ENCODE results near the gene FBXO4.

FBXO4 gene

GRCh38 chr5:41968153-41968723, 43.2 kb downstream of the FBXO4 start:
- TF ChIP-seq TAF1 (IDR thresholded peaks at IDR 0.05; ENCODE audit: borderline replicate concordance, insufficient read depth, low read length) (no peak), FOXP2 (optimal IDR thresholded peaks at IDR 0.05; ENCODE audit: borderline replicate concordance, extremely low read depth, extremely low read length, insufficient read depth) (no peak), SIN3A (IDR thresholded peaks at IDR 0.05; ENCODE audit: borderline replicate concordance, insufficient read depth, low read length) (no peak), REST (IDR thresholded peaks at IDR 0.05; ENCODE audit: insufficient read depth in 1 of 2, low read depth in 2 of 2, low read length in 2 of 2) (no peak), POLR2AphosphoS5 (IDR thresholded peaks at IDR 0.05; ENCODE audit: low read depth, low read length) (no peak)

DNA sequence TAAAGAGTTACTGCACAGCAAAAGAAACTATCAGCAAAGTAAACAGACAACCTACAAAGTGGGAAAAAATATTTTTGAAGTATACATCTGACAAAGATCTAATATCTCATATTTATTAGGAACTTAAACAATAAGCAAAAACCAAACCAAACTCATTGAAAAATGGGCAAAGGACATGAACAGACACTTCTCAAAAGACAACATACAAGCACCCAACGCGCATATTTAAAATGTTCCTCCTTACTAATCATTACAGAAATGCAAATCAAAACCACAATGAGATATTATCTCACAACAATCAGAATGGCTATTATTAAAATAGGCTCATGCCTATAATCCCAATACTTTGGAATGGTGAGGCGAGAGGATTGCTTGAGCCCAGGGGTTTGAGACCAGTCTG, 48.0 kb downstream of the FBXO4 start:
- TF ChIP-seq POLR2AphosphoS5 (IDR thresholded peaks at IDR 0.05; ENCODE audit: low read depth, low read length) (no peak), SIN3A (IDR thresholded peaks at IDR 0.05; ENCODE audit: borderline replicate concordance, insufficient read depth, low read length) (no peak), FOXP2 (optimal IDR thresholded peaks at IDR 0.05; ENCODE audit: borderline replicate concordance, extremely low read depth, extremely low read length, insufficient read depth) (no peak), REST (IDR thresholded peaks at IDR 0.05; ENCODE audit: insufficient read depth in 1 of 2, low read depth in 2 of 2, low read length in 2 of 2) (no peak), TAF1 (IDR thresholded peaks at IDR 0.05; ENCODE audit: borderline replicate concordance, insufficient read depth, low read length) (no peak)

DNA sequence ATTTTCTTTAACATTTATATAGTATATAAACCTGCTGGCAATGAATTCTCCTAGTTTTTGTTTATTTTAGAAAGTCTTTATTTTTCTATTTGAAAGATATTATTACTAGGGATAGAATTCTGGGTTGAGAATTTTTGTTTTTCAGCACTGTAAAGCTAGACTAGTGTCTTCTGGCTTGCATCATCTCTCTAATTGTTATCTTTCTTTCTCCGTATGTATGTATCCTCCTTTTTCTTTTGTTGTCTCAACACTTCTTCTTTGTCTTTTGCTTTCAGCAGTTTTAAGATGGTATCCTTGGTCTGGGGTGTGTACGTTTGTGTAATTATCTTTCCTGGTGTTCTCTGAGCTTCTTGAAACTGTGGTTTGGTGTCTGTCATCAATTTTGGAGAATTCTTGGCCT, 48.8 kb downstream of the FBXO4 start:
- TF ChIP-seq TAF1 (IDR thresholded peaks at IDR 0.05; ENCODE audit: borderline replicate concordance, insufficient read depth, low read length) (no peak), SIN3A (IDR thresholded peaks at IDR 0.05; ENCODE audit: borderline replicate concordance, insufficient read depth, low read length) (no peak), FOXP2 (optimal IDR thresholded peaks at IDR 0.05; ENCODE audit: borderline replicate concordance, extremely low read depth, extremely low read length, insufficient read depth) (no peak)

GRCh38 chr5:41978676-41979075, 53.6 kb downstream of the FBXO4 start:
- TF ChIP-seq TAF1 (IDR thresholded peaks at IDR 0.05; ENCODE audit: borderline replicate concordance, insufficient read depth, low read length), result no peak
- no peak for TF ChIP-seq FOXP2 (optimal IDR thresholded peaks at IDR 0.05; ENCODE audit: borderline replicate concordance, extremely low read depth, extremely low read length, insufficient read depth)
- TF ChIP-seq POLR2AphosphoS5 (IDR thresholded peaks at IDR 0.05; ENCODE audit: low read depth, low read length), result no peak
- no peak for TF ChIP-seq REST (IDR thresholded peaks at IDR 0.05; ENCODE audit: insufficient read depth in 1 of 2, low read depth in 2 of 2, low read length in 2 of 2)
- TF ChIP-seq SIN3A (IDR thresholded peaks at IDR 0.05; ENCODE audit: borderline replicate concordance, insufficient read depth, low read length), result no peak

DNA sequence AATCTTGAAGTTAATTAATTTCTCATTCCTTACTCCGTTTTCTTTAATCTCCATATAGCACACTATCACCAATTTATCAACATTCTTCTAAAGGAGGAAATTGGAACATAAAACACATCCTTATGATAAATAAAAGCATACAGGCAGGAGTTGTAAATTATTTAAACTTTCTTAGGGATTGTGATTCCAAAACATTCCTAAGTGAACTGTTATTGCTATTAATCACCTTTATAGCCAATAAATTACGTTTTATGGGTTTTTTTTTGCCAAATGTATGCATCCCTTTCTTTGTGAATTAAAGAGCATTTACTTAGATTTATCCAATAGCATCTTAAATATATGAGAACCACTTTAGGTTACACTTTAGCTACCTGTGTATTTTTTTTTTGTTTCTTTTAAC, 55.3 kb downstream of the FBXO4 start:
- no peak for TF ChIP-seq POLR2AphosphoS5 (IDR thresholded peaks at IDR 0.05; ENCODE audit: low read depth, low read length)
- no peak for TF ChIP-seq FOXP2 (optimal IDR thresholded peaks at IDR 0.05; ENCODE audit: borderline replicate concordance, extremely low read depth, extremely low read length, insufficient read depth)
- no peak for TF ChIP-seq SIN3A (IDR thresholded peaks at IDR 0.05; ENCODE audit: borderline replicate concordance, insufficient read depth, low read length)
- TF ChIP-seq REST (IDR thresholded peaks at IDR 0.05; ENCODE audit: insufficient read depth in 1 of 2, low read depth in 2 of 2, low read length in 2 of 2), result no peak
- TF ChIP-seq TAF1 (IDR thresholded peaks at IDR 0.05; ENCODE audit: borderline replicate concordance, insufficient read depth, low read length), result no peak
